Neural progenitor cell (in vitro differentiated cells): ENCODE results near the gene CACNA1E.

Source experiments
- EZH2 ChIP-seq: fragments of 200-600 bp; sonication (generic); IDR thresholded peaks from 2 replicates; pipeline ENCODE4 v1.6.1; 2017; ENCODE audit warnings: antibody characterized with exemption, mild to moderate bottlenecking, moderate library complexity
- TF ChIP-seq, protein P1 (sequence below): fragments of 200-600 bp; sonication (generic); IDR thresholded peaks from 2 replicates; pipeline ENCODE4 v1.5.1; 2017; ENCODE audit warnings: antibody characterized with exemption, mild to moderate bottlenecking

DNA sequence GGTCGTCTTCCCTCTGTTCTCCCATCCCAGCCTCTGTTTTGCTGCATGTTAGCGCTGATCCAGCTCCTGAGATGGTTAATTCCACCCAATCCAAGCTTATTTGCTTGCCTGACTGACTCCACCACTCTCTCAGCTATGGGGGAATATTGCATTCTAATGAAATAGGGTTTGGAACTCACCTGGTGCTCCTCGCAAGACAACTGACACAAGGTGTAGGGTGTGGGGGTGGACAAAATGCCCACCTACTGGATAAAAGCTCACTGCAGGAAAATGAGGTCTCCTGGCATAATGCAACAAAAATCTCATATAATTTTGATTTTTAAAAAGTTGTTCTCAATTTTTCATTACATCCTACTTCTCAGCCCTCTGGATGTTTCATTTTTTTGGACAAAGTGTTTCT lies 319.1 kb downstream of the CACNA1E start:
- TF ChIP-seq, protein P1, sequence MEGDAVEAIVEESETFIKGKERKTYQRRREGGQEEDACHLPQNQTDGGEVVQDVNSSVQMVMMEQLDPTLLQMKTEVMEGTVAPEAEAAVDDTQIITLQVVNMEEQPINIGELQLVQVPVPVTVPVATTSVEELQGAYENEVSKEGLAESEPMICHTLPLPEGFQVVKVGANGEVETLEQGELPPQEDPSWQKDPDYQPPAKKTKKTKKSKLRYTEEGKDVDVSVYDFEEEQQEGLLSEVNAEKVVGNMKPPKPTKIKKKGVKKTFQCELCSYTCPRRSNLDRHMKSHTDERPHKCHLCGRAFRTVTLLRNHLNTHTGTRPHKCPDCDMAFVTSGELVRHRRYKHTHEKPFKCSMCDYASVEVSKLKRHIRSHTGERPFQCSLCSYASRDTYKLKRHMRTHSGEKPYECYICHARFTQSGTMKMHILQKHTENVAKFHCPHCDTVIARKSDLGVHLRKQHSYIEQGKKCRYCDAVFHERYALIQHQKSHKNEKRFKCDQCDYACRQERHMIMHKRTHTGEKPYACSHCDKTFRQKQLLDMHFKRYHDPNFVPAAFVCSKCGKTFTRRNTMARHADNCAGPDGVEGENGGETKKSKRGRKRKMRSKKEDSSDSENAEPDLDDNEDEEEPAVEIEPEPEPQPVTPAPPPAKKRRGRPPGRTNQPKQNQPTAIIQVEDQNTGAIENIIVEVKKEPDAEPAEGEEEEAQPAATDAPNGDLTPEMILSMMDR: no peak
- no peak for TF ChIP-seq EZH2
